GM21723 (cell line): ENCODE results near the gene RWDD4.

ENCODE experiments used
- ATAC-seq: cut with Tn5 transposase; IDR thresholded peaks from one replicate; pipeline ENCODE4 v1.9.1; 2021; ENCODE audit warnings: mild to moderate bottlenecking, moderate library complexity; ENCODE audit not compliant: unreplicated experiment

Gene RWDD4

DNA sequence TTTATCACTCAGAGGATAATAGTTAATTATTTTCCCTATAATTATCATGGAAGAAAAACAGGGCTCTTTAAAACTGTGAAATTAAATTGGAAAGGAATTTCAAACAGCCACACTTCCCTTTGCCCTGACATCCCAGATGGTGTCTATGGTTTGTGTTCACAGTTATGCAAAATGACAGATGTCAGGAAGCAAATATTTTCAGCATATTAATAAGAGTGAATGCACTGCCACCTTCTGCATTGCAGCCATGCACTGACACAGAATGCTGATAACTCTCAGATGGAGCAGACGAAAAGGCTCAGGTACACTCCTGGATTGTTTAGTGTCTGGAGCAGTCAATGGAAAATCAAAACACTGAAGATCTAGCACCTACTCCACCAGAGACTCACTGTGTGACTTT is 57.6 kb downstream of the RWDD4 start:
- no peak for ATAC-seq

DNA sequence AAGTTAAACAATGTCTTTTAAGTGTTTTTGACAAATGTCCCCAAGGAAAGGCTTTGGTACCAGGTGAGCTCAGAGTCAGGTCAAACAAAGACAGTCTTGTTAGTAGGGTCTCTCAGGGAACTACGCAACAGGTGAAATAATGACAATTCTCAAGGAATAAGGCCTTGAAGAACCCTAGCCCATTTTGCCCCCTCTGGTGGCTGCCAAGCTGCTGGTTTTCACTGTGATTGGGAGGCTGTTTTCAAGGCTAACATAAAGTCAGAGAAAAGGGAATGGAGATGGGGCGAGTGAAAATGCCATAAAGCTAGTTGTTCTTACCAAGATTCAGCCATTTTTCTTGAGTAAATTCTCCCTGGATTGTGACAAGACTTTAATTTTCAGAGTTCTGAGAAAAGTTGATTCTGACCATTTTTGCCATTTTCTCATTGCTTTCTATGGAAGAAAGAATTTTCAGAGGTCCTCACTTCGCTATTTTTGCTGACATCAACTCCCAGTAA is 58.7 kb downstream of the RWDD4 start:
- no peak for ATAC-seq

DNA sequence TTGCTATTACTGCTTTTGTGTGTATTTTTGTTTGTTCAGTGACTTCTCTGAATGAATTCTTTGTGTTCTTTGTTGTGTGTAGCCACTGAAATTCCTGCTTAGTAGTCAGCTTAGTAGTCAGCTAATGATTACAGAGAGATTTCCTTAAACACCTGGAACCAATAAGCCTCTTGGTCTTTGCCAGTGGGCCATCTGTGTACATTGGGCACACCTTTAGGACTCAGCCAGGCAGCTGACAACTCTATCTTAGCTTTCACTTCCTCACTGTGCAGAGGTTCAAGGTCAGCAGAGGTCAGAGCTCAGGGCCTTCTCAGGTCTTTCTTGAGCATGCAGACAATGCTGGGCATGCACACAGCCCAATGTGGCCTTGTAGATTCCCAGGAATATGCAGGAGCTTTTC is 59.3 kb downstream of the RWDD4 start:
- peak; percentile 59 for ATAC-seq

DNA sequence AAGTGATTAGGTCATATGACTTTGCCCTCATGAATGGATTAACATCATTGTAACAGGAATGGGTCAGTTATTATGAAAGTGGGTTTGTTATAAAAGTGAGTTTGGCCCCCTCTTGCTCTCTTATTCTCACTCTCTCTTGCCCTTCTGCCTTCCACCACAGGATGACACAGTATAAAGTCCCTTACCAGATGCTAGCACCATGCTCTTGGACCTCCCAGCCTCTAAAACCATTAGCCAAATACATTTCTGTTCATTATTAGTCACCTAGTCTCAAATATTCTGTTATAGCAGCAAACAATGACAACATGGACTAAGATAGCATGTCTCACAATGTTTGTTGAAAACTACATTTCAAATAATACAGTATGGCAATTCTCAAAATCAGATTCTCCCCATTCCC is 59.7 kb downstream of the RWDD4 start:
- ATAC-seq: no peak

DNA sequence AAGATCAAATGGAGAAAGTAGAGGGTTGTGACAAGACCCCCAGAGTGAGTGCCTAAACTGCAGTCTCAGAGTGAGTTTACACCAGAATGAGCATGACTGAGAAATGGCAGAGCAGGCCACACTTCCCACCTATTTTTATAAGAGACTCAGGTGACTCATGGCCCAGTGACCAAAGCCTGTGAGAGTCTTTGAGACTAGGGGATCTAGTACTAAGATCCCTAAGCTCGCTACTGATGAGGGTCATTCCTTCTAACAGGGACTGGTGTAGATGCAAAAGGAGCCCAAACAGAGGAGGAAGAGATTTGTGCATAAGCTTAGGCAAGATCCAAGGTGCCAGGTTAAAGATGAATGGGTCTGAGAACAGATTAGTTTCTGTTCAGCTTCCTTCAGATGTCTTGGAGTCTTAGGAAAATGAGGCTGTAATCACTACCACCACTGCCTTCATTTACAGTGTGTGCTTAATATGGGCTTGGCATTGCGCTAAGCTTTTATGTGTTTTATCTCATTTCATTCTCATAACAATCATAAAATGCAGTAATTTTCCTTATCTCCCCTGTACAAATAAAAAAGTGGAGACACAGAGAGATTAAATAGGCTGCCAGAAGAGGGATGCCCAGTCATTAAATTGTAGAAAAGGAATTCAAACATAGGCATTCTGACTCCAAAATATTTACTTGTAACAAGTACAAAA is 62.8 kb downstream of the RWDD4 start:
- ATAC-seq: no peak

DNA sequence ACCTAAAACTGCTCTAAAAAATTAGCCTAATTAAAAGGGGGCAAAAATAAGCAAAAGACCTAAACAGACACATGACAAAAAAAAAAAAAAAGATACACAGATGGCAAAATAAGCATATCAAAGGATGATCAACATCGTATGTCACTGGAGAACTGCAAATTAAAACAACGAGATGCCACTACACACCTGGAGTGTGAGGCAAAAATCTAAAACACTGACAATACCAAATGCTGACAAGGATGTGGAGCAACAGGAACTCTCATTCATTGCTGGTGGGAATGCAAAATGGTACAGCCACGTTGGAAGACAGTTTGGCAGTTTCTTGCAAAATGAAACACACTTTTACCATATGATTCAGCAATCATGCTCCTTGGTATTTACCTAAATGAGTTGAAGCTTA is 64.2 kb downstream of the RWDD4 start:
- no peak for ATAC-seq

DNA sequence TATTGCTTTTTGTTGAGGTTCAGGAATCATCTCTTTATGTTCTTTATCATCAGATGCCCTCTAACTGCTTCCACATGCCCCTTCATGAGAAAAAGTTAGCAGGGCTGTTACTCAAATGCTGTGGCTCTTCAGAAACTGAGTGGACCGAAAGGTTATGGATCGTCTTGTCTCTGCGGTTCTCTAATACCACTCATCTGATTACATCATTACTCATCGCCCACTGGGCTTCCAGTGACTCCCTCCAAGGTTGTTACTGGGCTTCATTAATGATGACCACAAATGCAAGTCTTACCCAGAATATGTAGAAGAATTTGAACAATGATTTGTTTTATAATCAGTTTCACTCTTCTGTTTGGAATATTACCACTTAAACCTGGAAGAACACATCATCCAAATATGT is 67.7 kb downstream of the RWDD4 start:
- no peak for ATAC-seq
